Activated gamma-delta T cell treated with Interleukin-2 at 50 U/mL for 16 hours (primary cell): ENCODE results near the gene EIF2B1.
A peak's percentile ranks its signal among the peaks of the same experiment; 100 is the strongest.
"Not testable (repeated sequence)": the region's sequence is repeated elsewhere in the genome, so short reads cannot be mapped to it uniquely, and the experiment has no call there.

Experiments
- DNase-seq: peaks from one replicate; pipeline ENCODE4 v3.0.0-alpha.2; 2020

The EIF2B1 gene

DNA sequence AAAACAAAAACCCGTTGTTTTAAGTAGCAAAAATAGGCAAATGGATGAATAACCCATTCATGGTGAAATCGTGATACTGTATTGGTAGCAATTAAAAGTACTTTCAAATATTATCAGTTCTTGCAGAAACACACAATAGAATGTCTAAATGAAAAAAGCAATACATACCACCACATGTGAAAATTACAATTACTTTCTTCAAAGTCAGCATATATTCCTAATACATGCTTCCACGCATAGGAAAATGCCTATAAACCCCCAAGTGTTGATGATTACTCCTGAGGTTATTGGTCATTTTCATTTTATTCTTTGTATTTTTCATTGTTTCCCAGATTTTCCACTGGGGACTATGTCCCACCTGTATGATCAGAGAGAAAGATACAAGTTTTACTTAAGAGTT, 16.3 kb downstream of the EIF2B1 start:
- no peak for DNase-seq

DNA sequence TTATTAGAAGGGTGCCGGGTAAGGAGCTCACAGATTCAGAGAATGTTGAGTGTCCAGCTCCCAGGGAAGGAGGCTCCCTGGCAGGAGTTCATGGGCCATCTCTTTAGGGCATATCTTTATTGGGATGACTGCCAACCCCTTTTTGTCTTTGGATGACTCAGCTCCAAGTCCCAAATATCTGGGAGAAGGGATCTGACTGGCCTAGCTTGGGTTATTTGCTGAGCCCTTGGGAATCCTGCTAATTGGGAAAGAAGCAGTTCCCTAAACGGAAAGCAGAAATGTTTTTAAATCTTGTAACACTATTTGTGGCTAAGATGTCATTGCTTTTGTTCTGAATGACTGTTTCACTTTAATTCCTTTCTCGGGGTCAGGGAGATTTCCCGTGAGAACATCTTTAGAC, 19.0 kb downstream of the EIF2B1 start:
- no peak for DNase-seq

DNA sequence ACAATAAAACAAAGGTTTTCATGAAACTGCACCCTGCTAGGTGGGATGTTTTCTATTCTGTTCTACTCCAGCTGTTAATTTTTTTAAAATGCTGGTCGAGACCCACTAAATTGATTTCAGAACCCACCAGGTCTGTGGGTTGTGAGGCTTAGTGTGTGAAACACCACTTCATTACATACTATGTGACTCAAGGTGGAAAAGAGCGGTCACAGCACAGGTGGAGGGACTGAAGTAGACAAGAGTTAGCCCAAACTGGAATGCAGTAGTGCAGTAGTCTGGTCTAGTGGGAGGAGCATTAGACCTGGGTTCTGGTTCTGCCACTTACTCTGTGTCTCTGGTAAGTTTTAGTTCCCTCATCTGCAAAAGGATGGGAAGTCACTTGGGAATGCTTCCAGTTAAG, 19.4 kb downstream of the EIF2B1 start:
- DNase-seq, result no peak

DNA sequence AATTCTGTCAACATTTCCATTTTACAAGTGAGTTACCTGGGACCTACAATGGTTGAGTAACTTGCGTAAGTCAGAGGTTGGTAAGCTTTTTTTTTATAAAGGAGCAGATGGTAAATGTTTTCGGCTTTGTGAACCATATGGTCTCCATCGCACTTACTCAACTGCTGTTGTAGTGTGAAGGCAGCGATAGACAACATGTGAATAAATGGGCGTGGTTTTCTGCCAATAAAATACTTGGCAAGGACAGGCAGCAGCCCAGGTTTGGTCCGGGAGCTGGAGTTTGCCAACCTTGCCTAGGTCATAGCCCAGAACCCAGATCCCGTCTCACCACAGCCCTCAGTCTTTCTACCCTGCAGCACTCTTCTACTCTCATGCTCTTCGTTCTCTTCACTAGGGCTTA, 25.3 kb downstream of the EIF2B1 start:
- DNase-seq, result no peak

DNA sequence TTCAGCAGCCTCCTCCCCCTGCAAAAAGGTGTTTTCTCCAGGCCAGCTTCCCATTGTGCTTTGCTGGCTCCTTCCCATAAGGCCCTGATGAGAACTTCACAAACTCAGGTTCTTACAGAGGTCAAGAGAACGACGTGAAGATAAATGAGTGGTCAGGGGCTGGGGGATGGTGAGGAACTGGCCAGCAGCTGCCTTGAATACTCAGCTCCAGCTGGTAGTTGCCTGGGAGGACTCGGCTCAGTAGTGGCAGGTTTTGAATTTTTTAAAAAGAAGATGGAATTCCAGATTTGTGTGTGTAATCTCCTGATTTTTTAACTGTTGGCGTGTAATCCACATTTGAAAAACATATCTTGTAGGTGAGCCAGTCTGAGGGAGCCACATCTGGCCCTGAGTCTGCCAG, 25.7 kb downstream of the EIF2B1 start:
- DNase-seq, result no peak

DNA sequence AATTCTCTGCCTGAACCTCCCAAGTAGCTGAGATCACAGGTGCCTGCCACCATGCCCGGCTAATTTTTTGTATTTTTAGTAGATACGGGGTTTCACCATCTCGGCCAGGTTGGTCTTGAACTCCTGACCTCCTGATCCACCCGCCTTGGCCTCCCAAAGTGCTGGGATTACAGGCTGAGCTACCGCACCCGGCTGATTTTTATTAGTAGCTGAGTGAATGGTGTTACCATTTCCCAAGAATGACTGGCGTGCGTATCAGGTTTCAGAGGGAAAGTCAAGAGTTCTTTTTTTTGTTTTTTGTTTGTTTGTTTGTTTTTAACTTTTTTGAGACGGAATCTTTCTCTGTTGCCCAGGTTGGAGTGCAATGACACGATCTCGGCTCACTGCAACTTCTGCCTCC, 30.0 kb downstream of the EIF2B1 start:
- DNase-seq, result not testable (repeated sequence)

DNA sequence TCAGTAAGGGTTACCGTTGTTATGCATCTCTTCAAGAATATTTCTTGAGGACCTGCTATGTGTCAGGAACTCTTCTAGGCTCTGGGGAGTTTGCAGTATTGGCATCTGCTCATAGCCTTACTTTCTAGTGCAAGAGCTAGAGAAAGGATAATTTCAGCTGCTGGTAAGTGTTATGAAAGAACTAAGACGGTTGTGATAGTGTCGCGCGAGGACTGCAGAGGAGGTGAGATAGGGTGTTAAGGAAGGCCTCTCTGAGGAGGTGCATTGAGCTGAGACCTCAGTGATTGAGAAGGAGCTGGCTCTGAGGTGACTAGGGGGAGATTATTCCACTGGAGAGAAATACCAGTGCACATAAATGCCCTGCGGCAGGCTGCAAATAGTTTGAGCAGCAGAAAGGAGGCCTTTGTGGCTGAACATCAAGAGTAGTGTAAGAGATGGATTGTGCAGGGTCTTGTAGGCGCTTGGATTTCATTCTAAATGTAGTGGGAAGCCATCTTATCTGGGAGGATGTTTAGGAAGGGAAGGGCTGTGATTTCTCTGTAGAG, 30.8 kb downstream of the EIF2B1 start:
- DNase-seq, result no peak

DNA sequence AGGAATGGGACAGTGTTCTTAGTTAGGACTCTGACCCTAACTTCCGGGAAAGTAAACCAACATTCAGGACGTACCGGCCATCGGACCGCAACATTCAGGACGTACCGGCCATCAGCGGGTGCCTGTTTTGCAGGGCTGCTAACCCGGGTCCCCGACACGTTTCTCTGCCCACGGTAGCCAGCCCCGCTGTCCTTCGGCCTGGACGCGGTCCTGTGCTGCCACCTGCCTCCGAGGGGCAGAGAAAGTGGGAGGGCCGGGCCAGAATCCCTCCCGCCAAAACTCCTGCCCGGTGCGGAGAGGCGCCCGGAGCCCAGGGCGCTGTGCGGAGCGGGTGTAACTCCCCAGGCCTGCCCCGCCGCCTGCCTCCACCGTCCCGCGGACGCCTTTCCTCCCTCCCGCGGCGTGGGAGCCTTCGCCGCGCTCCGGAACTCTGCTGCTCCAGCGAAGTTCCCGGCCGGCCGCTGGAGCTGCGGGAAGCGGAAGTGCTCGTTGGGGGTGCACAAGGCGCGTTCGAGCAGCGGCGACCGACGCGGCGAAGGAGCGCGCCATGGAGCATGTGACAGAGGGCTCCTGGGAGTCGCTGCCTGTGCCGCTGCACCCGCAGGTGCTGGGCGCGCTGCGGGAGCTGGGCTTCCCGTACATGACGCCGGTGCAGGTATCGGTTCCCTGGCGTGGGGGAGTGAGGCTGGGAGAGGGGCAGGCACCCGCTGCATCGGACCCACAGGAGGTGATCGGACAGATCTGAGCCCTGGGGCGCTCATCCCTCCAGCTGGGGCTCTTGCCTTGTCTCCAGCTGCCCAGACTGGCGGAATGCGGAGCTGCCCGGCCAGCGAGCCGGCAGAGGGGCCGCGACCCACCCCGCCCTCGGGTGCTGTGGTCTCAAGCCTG, 31.6 kb downstream of the EIF2B1 start, which contains the start of gene DDX55:
Gene DDX55, plus strand, starts transcription at position 498 of the 888 bp plus-strand sequence. Its CDS starts 50 bp downstream, at position 548.
- peak; percentile 80 for DNase-seq

DNA sequence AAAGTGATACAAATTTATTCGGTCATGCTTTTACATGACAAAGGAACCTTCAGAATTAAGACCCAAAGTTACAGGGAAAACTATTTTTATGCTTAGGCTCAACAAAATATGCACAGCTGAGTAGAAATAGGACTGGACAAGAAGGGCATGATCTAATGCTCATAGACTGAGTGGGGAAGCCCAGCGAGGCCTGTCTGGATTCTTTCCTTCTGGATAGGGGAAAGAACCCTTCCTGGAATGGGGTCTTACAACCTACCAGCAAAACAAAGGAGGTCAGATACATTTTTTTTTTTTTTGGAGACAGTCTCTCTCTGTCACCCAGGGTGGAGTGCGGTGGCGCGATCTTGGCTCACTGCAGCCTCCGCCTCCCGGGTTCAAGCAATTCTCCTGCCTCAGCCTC, 33.8 kb downstream of the EIF2B1 start:
- DNase-seq, result no peak

DNA sequence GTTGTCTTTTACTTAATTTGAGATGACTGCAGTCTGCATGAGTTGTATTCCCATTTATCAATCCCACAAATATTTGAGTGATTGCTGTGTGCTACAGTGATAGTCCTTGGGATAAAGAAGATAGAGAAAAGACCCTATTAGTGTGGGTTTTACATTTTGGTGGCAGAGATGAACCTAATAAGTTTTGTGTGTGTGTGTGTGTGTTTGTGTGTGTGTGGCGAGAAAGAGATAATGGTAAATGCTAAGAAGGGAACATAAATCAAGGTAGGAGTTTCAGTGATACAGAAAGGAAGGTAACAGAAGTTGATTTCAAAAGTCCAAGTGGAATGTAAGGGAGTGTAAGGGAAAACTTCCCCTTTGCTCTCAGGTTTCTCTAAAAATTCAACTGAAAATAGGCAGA, 34.2 kb downstream of the EIF2B1 start:
- DNase-seq, result no peak

DNA sequence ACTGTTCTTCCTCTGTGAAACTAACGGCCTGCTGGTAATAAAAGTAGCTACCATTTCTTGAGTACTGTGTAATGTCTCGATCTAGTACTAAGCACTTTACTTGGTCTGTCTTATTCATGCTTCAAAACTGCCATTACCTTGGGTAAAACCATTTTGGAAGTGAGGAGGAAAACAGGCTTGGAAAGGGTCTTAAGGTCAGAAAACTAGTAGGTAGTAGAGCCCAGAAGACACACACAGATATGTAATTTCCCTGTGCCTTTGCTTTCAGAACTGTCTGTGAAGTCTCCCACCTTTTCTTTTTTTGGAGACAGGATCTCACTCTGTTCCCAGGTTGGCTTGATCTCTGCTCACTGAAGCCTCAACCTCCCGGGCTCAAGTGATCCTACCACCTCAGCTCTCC, 35.0 kb downstream of the EIF2B1 start:
- no peak for DNase-seq

DNA sequence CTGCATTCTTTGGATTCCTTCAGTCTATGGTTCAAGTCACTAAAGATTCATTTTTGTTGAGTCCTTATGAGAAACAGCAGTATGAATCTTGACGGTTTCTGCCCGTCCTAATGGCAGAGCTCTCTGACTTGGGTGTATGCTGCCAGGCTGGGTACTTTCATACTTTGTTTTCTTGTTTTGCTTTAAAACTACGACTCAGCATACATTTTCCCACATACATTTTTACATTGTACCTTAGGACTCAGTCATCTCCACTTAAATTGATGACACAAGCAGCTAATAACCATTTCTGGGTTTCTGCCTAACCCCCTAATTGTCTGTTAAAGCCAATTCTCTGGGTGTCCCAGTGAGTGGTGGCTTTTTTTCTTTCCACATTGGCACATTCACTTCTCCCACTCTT, 36.4 kb downstream of the EIF2B1 start:
- no peak for DNase-seq

DNA sequence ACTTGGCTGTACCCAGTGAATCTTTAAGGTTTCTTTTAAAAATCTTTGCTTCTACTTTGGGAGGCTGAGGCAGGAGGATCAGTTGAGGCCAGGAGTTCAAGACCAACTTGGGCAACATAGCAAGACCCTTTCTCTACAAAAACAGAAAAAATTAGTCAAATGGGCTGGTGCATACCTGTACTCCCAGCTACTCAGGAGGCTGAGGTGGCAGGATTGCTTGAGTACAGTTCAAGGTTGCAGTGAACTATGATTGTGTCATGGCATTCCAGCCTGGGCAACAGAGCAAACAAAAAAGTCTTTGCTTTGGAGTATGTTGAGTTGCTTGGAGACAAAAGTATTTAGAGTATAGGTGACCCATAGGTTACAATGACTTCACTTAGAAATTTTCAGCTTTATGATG, 37.8 kb downstream of the EIF2B1 start:
- no peak for DNase-seq

DNA sequence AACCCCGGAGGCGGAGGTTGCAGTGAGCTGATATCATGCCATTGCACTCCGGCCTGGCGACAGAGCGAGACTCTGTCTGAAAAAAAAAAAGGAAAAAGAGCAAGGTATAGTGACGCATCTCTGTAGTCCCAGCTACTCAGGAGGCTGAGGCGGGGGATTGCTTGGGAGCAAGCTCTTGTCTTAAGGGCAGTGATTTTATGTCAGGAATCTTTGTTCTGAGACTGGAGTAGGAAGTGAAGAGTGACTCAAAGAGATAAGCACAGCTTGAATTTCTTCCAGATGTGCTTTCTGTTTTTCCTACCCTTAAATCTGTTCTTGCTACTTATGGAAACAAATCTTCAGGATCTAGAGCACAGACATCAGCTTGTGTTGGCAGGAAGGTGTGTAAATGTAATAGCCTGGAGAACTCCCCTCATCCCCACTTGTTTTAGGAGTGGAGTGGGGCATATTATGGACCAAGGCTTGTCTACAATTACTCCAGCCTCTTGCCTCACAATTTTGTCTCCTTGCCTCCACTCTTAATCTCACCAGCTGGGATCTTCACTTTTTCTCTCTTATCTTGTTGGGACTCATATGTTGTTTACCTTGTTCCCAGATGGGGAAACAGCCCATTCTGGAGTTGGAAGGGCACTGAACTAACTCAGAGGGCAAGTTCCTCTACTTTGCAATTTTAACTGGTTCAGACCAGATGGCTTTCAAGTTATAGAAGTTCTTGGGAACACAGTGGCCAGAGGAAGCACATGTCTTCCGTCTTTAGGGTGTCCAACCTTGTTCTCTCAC, 41.6 kb downstream of the EIF2B1 start:
- no peak for DNase-seq

DNA sequence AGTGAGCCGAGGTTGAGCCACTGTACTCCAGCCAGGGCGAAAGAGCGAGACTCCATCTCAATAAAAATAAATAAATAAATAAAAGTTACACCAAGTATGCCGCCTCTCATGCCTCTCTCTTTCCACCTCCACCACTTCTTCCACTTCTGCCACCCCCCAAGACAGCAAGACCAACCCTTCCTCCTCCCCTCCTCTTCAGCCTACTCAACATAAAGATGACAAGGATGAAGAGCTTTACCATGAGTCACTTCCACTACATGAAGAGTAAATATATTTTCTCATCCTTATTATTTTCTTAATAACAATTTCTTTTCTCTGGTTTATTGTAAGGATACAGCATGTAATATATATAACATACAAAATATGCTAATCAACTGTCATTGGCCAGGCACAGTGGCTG, 52.7 kb downstream of the EIF2B1 start:
- DNase-seq, result no peak

DNA sequence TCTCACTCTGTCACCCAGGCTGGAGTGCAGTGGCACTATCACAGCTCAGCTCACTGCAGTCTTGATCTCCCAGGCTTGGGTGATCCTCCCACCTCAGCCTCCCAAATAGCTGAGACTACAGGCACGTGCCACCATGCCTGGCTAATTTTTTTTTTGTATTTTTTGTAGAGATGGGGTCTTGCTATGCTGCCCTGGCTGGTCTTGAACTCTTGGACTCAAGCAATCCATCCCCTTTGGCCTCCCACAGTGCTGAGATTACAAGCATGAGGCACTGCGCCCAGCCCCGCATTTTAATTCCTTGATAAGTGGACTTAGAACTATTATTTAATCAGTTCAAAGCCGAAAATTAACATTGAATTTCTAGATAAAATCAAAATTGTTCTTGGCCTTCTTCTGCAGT, 54.7 kb downstream of the EIF2B1 start:
- not testable (repeated sequence) for DNase-seq

DNA sequence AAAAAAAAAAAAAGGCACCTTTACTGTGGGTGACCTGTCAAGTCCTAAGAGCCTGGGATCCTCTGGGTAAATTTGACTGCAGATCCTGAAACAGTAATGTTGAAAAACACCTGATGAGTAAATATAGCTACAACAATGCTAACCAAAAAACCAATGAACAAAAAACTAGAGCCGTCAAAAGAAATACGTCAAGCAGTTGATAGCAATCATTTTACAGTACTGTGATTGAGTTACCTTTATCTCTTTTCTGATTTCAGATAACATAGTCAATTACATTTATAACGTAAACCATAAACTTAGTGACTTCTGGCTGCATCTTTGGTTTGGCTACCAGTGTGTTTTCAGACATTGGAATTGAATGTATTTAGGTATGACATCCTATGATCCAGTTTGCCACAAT, 55.2 kb downstream of the EIF2B1 start:
- DNase-seq, result no peak

DNA sequence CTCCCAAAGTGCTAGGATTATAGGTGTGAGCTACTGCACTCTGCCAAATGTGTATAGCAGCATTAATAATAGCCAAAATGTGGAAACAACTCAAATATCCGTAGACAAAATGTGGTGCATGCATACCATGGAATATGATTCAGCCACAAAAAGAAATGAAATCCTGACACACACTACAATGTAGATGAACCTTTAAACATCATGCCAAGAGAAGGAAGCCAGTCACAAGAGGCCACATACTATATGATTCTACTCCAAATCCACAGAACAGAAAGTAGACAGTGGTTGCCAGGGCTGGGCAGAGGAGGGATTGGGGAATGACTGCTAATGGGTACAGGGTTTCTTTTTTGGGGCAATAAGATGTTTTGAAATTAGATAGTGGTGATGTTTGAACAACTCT, 56.9 kb downstream of the EIF2B1 start:
- DNase-seq, result no peak

DNA sequence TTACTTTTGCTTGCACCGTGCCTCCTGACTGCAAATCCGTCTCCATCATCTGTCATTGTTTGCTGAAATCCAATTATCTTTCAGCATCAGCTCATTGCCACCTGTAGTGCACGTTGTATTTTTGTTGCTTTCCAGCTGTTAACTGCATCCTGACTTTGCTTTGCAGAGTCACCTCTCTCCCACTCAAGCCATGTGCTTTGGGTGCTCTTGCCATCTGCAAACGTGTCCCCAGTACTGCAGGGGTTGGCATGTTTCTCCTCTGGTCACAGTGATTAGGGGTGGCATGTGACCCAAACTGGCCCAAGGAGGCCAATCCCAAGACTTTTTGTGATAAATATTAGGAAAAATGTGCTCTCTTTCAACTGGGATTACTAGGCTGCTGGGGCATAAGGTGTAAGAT, 59.6 kb downstream of the EIF2B1 start:
- DNase-seq, result no peak

DNA sequence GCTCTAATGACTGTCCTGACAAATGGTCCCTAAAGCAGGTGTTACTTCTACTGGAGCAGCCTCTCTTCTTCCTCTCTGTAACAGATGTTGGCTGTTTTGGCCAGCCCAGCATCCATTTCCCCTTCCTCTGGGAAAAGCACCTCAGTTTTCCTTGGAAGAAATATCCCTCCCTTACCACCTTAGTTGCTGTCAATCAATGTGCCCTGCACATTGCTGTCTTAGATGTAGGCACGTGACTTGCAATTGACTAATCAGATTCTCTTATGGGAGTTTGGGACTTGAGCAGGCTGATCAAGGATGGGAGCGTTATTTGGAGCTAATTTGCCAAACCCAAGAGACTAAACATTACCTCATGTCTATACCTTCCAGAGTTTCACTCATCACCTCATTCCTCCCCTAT, 61.1 kb downstream of the EIF2B1 start:
- DNase-seq, result no peak

DNA sequence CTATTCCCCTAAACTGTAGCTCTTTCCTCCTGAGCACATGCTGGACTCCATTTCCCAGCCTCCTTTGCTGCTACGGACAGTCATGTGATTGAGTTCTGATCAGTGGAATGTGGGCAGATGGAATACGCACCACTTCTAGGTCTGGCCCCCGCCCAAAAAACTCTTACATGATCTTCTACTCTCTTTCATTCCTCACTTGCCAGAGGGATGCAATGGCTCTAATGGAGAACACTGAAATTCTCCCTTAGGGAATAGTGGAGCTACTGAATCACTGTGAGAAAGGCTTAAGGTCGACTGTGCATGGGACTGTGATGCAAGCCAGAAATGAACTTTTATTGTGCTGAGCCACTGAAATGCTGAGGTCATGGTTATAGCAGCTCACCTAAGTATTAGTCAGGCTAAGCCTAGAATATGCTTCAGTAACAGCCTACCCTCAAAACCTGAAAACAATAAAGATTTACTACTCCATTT, 62.1 kb downstream of the EIF2B1 start:
- DNase-seq, result no peak
